Thoracic aorta (tissue), 2 donors: Measurements from ENCODE around the gene STXBP3. TPM values are rescaled to one million over a fixed set of nuclear protein-coding genes. Genes with fewer than 3 reads are reported as not detected.

ENCODE experiments used
- ATAC-seq: fragments of 150-250 bp; one replicate; pipeline ENCODE4 v1.8.0; 2017; ENCODE audit warnings: low read depth; ENCODE audit not compliant: insufficient number of reproducible peaks, low FRiP score
- DNase-seq: peaks from one replicate; pipeline ENCODE4 v3.0.0-alpha.2; 2020; ENCODE audit warnings: low spot score
- H3K27ac ChIP-seq, 2 donors: fragments of 200-600 bp; sonication (generic); 1 replicate in 1 of 2; 2 replicates in 1 of 2; pipeline ENCODE4 v1.5.1; 2016; ENCODE audit warnings: mild to moderate bottlenecking in 2 of 2, moderate library complexity in 2 of 2
- H3K27me3 ChIP-seq: fragments of 200-600 bp; sonication (generic); replicated peaks from 2 replicates; pipeline ENCODE4 v1.6.0; 2016; ENCODE audit warnings: mild to moderate bottlenecking; ENCODE audit not compliant: insufficient read depth
- H3K36me3 ChIP-seq: fragments of 200-600 bp; sonication (generic); one replicate; pipeline ENCODE4 v1.5.1; 2016
- H3K4me1 ChIP-seq, 2 donors: fragments of 200-600 bp; sonication (generic); 1 replicate in 1 of 2; 2 replicates in 1 of 2; pipeline versions ENCODE4 v1.5.1 to v1.6.0; 2016; ENCODE audit warnings: low read depth in 2 of 2, mild to moderate bottlenecking in 1 of 2; ENCODE audit not compliant: control insufficient read depth in 1 of 2
- H3K4me3 ChIP-seq: fragments of 200-600 bp; sonication (generic); 2 replicates; pipeline ENCODE4 v1.5.1; 2016; ENCODE audit warnings: mild to moderate bottlenecking
- H3K9me3 ChIP-seq: fragments of 200-600 bp; sonication (generic); 2 replicates; pipeline ENCODE4 v1.5.1; 2016
- CTCF ChIP-seq: fragments of 200-600 bp; sonication (generic); IDR thresholded peaks from one replicate; pipeline ENCODE4 v1.5.1; 2019; ENCODE audit warnings: antibody characterized with exemption
- total RNA-seq, 2 donors: library from RNA; depleted of rRNA; stranded (reverse); fragments of >200 nt; gene quantifications; one replicate each; pipeline versions ENCODE4 v1.1.0 to v1.2.3, GENCODE V29; 2016

Gene STXBP3
- total RNA-seq, 2 donors from 2014 or later, result 70.8 to 142 TPM

GRCh38 chr1:108703939-108704338, 42.5 kb upstream of the STXBP3 start:
- H3K4me1 ChIP-seq, result peaks cover 0 to 17% of the 10 kb centered on the region in 2 donors
- no peak overlapping the region for H3K4me3 ChIP-seq
- ATAC-seq (no peak), DNase-seq (no peak)
- H3K36me3 ChIP-seq, result peaks cover 11% of the 10 kb centered on the region
- no peak overlapping the region for H3K27ac ChIP-seq
- no peak for TF ChIP-seq CTCF
- H3K27me3 ChIP-seq, result no peaks in the 10 kb centered on the region
- no peaks in the 10 kb centered on the region for H3K9me3 ChIP-seq

- DNase-seq (no peak), ATAC-seq (no peak)
- H3K27me3 ChIP-seq, result no peaks in the 10 kb centered on the region
- H3K27ac ChIP-seq, result peak overlapping the region in 1 of 2 donors; percentile 2
- no peak for TF ChIP-seq CTCF
- peaks cover 0 to 17% of the 10 kb centered on the region in 2 donors for H3K4me1 ChIP-seq
- no peaks in the 10 kb centered on the region for H3K9me3 ChIP-seq
- H3K4me3 ChIP-seq, result peak overlapping the region; percentile 16
- H3K36me3 ChIP-seq, result peaks cover 5% of the 10 kb centered on the region
Observed at GRCh38 chr1:108704496-108704895, 42.0 kb upstream of the STXBP3 start.

GRCh38 chr1:108706643-108707042, 39.8 kb upstream of the STXBP3 start:
- H3K27me3 ChIP-seq, result no peaks in the 10 kb centered on the region
- no peaks in the 10 kb centered on the region for H3K9me3 ChIP-seq
- ATAC-seq, result no peak
- TF ChIP-seq CTCF, result no peak
- no peak overlapping the region for H3K4me3 ChIP-seq
- DNase-seq, result no peak
- H3K36me3 ChIP-seq, result no peaks in the 10 kb centered on the region
- no peak overlapping the region for H3K27ac ChIP-seq
- H3K4me1 ChIP-seq, result peaks cover 0 to 17% of the 10 kb centered on the region in 2 donors

- Histone ChIP-seq H3K9me3 (no peaks in the 10 kb centered on the region), H3K36me3 (no peaks in the 10 kb centered on the region), H3K27ac (no peak overlapping the region), H3K4me3 (no peak overlapping the region), H3K27me3 (no peaks in the 10 kb centered on the region), H3K4me1 (peaks cover 0 to 14% of the 10 kb centered on the region in 2 donors)
- no peak for TF ChIP-seq CTCF
- DNase-seq, result no peak
- no peak for ATAC-seq
Observed at GRCh38 chr1:108708691-108709660, 37.5 kb upstream of the STXBP3 start.

- Histone ChIP-seq H3K27me3 (no peaks in the 10 kb centered on the region), H3K9me3 (no peaks in the 10 kb centered on the region), H3K4me1 (peaks cover 0 to 18% of the 10 kb centered on the region in 2 donors), H3K4me3 (no peak within 1 kb of the TSS), H3K36me3 (no peaks in the 10 kb centered on the region), H3K27ac (no peak within 1 kb of the TSS)
- no peak for ATAC-seq
- TF ChIP-seq CTCF, result no peak
- DNase-seq, result no peak
Observed at GRCh38 chr1:108712606-108713150, 33.8 kb upstream of the STXBP3 start, which contains the start of gene FNDC7. Gene FNDC7 (plus strand): TSS chr1:108712908. CDS start chr1:108712934, 26 bp downstream.
